Esophagus muscularis mucosa (tissue), 4 donors: ENCODE results near the gene CLDN24. TPM values are rescaled to one million over a fixed set of nuclear protein-coding genes. Genes with fewer than 3 reads are reported as not detected.

Source experiments
- DNase-seq: peaks from one replicate; pipeline ENCODE4 v3.0.0-alpha.2; 2017; ENCODE audit errors: extremely low spot score
- H3K27ac ChIP-seq, 4 donors: fragments of 200-600 bp; sonication (generic); replicated peaks in 1 of 4; 1 replicate in 3 of 4; 2 replicates in 1 of 4; pipeline ENCODE4 v1.5.1; 2016 to 2019; ENCODE audit warnings: mild to moderate bottlenecking in 1 of 4
- H3K27me3 ChIP-seq, 4 donors: fragments of 200-600 bp; sonication (generic); one replicate each; pipeline versions ENCODE4 v1.5.1 to v1.6.0; 2016 to 2019
- H3K36me3 ChIP-seq, 4 donors: fragments of 200-600 bp; sonication (generic); one replicate each; pipeline ENCODE4 v1.5.1; 2016 to 2019
- H3K4me1 ChIP-seq, 4 donors: fragments of 200-600 bp; sonication (generic); one replicate each; pipeline ENCODE4 v1.5.1; 2016 to 2019
- H3K4me3 ChIP-seq, 4 donors: fragments of 200-600 bp; sonication (generic); 1 replicate in 2 of 4; 2 replicates in 2 of 4; pipeline ENCODE4 v1.5.1; 2016 to 2019; ENCODE audit warnings: mild to moderate bottlenecking in 4 of 4, moderate library complexity in 1 of 4
- H3K9me3 ChIP-seq, 4 donors: fragments of 200-600 bp; sonication (generic); 1 replicate in 3 of 4; 2 replicates in 1 of 4; pipeline ENCODE4 v1.5.1; 2016 to 2019
- CTCF ChIP-seq, 3 experiments: fragments of 200-600 bp in 2 of 3; fragments of 450-650 bp in 1 of 3; sonication (generic) in 2 of 3; IDR thresholded peaks; one replicate each; pipeline ENCODE4 v1.5.1; 2017 to 2019; ENCODE audit warnings: antibody characterized with exemption in 3 of 3, mild to moderate bottlenecking in 2 of 3, moderate library complexity in 1 of 3
- EP300 ChIP-seq: sonication (generic); formaldehyde crosslinking; IDR thresholded peaks from one replicate; pipeline ENCODE4 v1.6.1; 2017; ENCODE audit warnings: antibody characterized with exemption
- POLR2A ChIP-seq: fragments of 450-650 bp; IDR thresholded peaks from one replicate; pipeline ENCODE4 v1.6.1; 2017; ENCODE audit warnings: antibody characterized with exemption, moderate library complexity, mild to moderate bottlenecking, low read depth
- POLR2AphosphoS5 ChIP-seq, 2 donors: sonication (generic); formaldehyde crosslinking; IDR thresholded peaks; one replicate each; pipeline ENCODE4 v1.6.1; 2017; ENCODE audit warnings: antibody characterized with exemption in 2 of 2
- WGBS: methylation state at CpG from one replicate; pipeline ENCODE4 v1.1.5; 2018; 5-methylcytosine and 5-hydroxymethylcytosine counted together
- intact Hi-C: fragments of 100-400 bp; cut with DNase I; formaldehyde crosslinking; loops from one replicate; pipeline ENCODE4 v1.15.1; 2023
- total RNA-seq, 4 donors: library from RNA; depleted of rRNA; stranded (reverse); fragments of >200 nt; gene quantifications; one replicate each; pipeline versions ENCODE4 v1.1.0 to v1.2.1, GENCODE V29; 2016

The CLDN24 gene
- total RNA-seq, 4 donors from 2014 or later, result not detected

GRCh38 chr4:183347566-183347965 lies 25.3 kb upstream of the CLDN24 start:
- Histone ChIP-seq H3K36me3 (no peaks in the 10 kb centered on the region), H3K4me3 (no peak overlapping the region), H3K9me3 (no peaks in the 10 kb centered on the region), H3K4me1 (peaks cover 0 to 8% (median 7%) of the 10 kb centered on the region in 4 donors), H3K27me3 (peaks cover 0 to 51% (median 0%) of the 10 kb centered on the region in 4 donors), H3K27ac (no peak overlapping the region)
- TF ChIP-seq POLR2AphosphoS5 (IDR thresholded peaks at IDR 0.05) (no peak), EP300 (no peak), POLR2A (no peak), CTCF (IDR thresholded peaks at IDR 0.05) (no peak)
- DNase-seq, result no peak
- intact Hi-C loops, result no loop called here
- WGBS, result 80% methylated on average over 4 of the region's 4 CpGs

- no peaks in the 10 kb centered on the region for H3K9me3 ChIP-seq
- H3K27me3 ChIP-seq, result peaks cover 0 to 52% (median 0%) of the 10 kb centered on the region in 4 donors
- WGBS, result 84% methylated on average over 8 of the region's 8 CpGs
- no peaks in the 10 kb centered on the region for H3K36me3 ChIP-seq
- intact Hi-C loops, result no loop called here
- no peak overlapping the region for H3K4me3 ChIP-seq
- H3K4me1 ChIP-seq, result peaks cover 0 to 9% (median 8%) of the 10 kb centered on the region in 4 donors
- no peak for DNase-seq
- TF ChIP-seq EP300 (no peak), POLR2AphosphoS5 (IDR thresholded peaks at IDR 0.05) (no peak), CTCF (IDR thresholded peaks at IDR 0.05) (no peak), POLR2A (no peak)
- no peak overlapping the region for H3K27ac ChIP-seq
Measured at GRCh38 chr4:183347146-183347545, 24.9 kb upstream of the CLDN24 start.

- Histone ChIP-seq H3K36me3 (no peaks in the 10 kb centered on the region), H3K4me3 (no peak overlapping the region), H3K27ac (no peak overlapping the region), H3K9me3 (no peaks in the 10 kb centered on the region), H3K4me1 (peaks cover 0 to 9% (median 8%) of the 10 kb centered on the region in 4 donors), H3K27me3 (peaks cover 0 to 42% (median 0%) of the 10 kb centered on the region in 4 donors)
- intact Hi-C loops, result no loop called here
- TF ChIP-seq POLR2A (no peak), CTCF (IDR thresholded peaks at IDR 0.05) (no peak), POLR2AphosphoS5 (IDR thresholded peaks at IDR 0.05) (no peak), EP300 (no peak)
- no peak for DNase-seq
- WGBS, result 93% methylated on average over 4 of the region's 4 CpGs
Measured at GRCh38 chr4:183345261-183345660, 23.0 kb upstream of the CLDN24 start.

GRCh38 chr4:183344523-183345255 lies 22.5 kb upstream of the CLDN24 start:
- intact Hi-C loops, result no loop called here
- 90% methylated on average over 15 of the region's 15 CpGs for WGBS
- no peak for TF ChIP-seq EP300
- TF ChIP-seq POLR2AphosphoS5 (IDR thresholded peaks at IDR 0.05), result no peak

GRCh38 chr4:183343730-183344129 lies 21.5 kb upstream of the CLDN24 start:
- no peak overlapping the region for H3K27ac ChIP-seq
- no peaks in the 10 kb centered on the region for H3K9me3 ChIP-seq
- H3K36me3 ChIP-seq, result no peaks in the 10 kb centered on the region
- 96% methylated on average over 5 of the region's 7 CpGs for WGBS
- H3K4me3 ChIP-seq, result no peak overlapping the region
- DNase-seq, result no peak
- no peak for TF ChIP-seq POLR2A
- no peak for TF ChIP-seq EP300
- TF ChIP-seq CTCF (IDR thresholded peaks at IDR 0.05), result no peak
- TF ChIP-seq POLR2AphosphoS5 (IDR thresholded peaks at IDR 0.05), result no peak
- peaks cover 0 to 9% (median 8%) of the 10 kb centered on the region in 4 donors for H3K4me1 ChIP-seq
- intact Hi-C loops, result no loop called here
- H3K27me3 ChIP-seq, result peaks cover 0 to 40% (median 0%) of the 10 kb centered on the region in 4 donors

More at GRCh38 chr4:183344523-183345255, 22.5 kb upstream of the CLDN24 start:
- Histone ChIP-seq H3K27ac (no peak overlapping the region), H3K9me3 (no peaks in the 10 kb centered on the region), H3K4me1 (peaks cover 0 to 9% (median 8%) of the 10 kb centered on the region in 4 donors), H3K36me3 (no peaks in the 10 kb centered on the region), H3K27me3 (peaks cover 0 to 40% (median 0%) of the 10 kb centered on the region in 4 donors), H3K4me3 (no peak overlapping the region)
- no peak for DNase-seq
